HG02840 (cell line): ENCODE measurements around the gene EFCAB14.
"Not testable (repeated sequence)": the region's sequence is repeated elsewhere in the genome, so short reads cannot be mapped to it uniquely, and the experiment has no call there.

Source experiments
- ATAC-seq: cut with Tn5 transposase; IDR thresholded peaks from one replicate; pipeline ENCODE4 v1.9.1; 2021; ENCODE audit warnings: mild to moderate bottlenecking, moderate library complexity, moderate number of reproducible peaks; ENCODE audit not compliant: unreplicated experiment, low FRiP score

The EFCAB14 gene

DNA sequence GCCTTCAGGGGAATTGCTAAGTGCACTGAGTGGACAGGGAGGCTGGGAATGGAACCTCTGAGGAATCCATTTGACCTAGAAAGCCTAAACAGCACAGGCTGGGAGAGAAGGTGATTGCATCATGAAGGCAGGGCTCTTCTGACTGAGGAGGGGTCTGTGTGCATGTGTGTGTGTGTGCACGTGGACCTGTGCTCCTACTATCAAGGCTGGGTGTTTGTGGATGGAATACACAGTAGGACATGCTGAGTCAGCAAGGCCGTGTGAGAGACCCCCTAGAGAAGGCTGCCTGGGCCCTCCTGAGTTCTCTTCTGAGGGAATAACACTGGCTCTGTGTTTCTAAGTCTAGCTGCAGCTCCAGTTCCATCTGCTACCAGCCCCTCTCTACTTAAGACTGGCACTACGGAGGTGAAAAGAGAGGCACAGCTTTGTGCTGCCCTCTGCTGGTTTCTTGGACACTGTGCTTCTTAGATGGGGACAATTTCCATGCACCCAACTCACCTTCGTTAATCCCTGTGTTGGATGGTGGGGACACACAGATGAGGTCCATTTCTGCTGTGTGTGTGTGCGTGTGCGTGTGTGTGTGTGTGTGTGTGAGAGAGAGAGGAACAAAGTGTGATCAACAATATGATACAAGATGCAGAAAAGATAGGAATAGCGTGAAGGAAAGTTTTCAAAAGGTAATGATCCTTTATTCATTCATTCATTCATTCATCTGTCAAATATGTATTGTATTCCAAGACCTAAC, 6.2 kb upstream of the EFCAB14 start:
- ATAC-seq = no peak

DNA sequence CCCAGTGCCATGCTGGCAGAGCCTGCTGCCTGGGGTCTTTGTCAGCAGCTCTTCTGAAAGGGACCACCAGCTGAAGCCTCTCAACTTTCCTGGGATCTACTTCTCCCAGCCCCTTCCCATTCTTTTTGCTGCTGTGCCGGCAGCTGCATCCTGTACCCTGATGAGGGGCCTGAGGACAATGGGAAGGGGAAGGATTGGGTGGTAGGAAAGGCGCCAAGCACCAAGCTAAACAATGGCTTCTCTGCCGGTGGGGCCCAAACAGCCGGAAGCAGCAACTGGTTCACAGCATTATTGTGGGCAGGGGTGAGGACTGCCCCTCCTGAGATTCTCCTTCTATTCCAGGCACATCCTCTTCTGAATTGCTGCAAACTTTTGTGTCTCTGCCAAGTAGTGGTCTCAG, 5.0 kb upstream of the EFCAB14 start:
- ATAC-seq = no peak

DNA sequence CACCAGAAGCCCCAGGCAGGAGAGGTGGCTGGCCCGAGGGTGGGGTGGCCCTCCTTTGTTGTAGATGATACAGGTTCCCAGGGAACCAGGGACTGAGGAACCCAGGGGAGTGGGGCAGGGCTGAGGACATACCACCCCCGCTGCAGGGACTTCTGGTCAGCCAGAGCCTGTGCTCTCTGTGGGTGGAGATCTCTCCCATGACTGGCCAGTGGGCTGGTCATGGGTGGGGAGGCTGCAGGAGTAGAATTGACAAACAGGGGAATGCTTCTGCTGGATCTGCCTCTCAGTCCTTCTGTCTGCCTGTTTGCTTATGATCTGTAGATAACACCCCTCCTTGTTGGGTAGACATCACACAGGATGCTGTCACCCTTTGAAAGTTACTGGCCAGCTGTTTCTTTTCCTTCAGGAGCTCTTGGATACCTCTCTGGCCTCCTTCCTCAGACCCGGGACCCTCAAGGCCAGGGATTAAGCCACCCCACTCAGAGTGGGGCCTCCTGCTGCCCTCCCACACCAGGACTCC, 2.8 kb upstream of the EFCAB14 start:
- no peak for ATAC-seq

- no peak for ATAC-seq
Measured at GRCh38 chr1:46721204-46721603, 2.3 kb upstream of the EFCAB14 start.

- ATAC-seq = not testable (repeated sequence)
Measured at GRCh38 chr1:46720319-46720718, 1.4 kb upstream of the EFCAB14 start.

- no peak for ATAC-seq
Measured at GRCh38 chr1:46719689-46720088, 775 bp upstream of the EFCAB14 start.

GRCh38 chr1:46718340-46718726, 581 bp downstream of the EFCAB14 start:
- ATAC-seq = peak; percentile 17

- no peak for ATAC-seq
Measured at GRCh38 chr1:46717654-46718053, 1.3 kb downstream of the EFCAB14 start.

DNA sequence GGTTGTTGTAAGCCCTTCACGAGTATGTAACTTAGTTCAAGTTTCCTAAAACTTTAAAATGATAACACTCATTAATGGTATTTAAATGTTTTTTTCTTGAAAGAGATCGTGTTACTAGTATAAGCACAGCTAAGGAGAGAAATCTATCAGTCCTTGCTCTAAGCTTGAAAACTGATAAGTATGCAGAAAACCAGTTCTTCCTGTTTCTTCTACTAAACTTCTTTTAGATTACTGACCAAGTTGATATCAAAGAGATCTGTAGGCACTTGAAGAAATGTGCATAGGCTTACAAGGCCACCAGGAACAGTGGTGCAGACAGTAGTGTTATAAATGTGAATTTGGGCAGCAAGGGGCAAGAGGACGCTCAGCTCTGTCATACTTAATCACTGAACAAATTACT, 3.9 kb downstream of the EFCAB14 start:
- no peak for ATAC-seq

- ATAC-seq = no peak
Measured at GRCh38 chr1:46708121-46708520, 10.8 kb downstream of the EFCAB14 start.

DNA sequence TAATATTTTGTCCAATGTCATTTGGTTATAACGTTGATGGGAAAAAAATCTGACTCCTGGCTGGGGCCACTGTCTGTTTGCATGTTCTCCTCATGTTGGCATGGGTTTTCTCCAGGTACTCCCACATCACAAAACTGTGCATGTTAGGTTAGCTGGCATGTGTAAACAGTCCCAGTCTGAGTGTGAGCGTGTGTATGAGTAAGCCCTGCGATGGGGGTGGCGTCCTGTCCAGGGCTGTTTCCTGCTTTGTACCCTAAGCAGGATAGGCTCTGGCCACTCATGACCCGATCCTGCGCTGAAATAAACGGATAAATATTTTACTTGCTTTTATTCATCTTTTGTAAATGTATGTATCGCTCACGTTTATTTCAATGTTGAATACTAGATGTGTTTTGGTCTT, 13.5 kb downstream of the EFCAB14 start:
- no peak for ATAC-seq

GRCh38 chr1:46703927-46704641, 14.8 kb downstream of the EFCAB14 start:
- no peak for ATAC-seq

- ATAC-seq = no peak
Measured at GRCh38 chr1:46699666-46700065, 19.2 kb downstream of the EFCAB14 start.

DNA sequence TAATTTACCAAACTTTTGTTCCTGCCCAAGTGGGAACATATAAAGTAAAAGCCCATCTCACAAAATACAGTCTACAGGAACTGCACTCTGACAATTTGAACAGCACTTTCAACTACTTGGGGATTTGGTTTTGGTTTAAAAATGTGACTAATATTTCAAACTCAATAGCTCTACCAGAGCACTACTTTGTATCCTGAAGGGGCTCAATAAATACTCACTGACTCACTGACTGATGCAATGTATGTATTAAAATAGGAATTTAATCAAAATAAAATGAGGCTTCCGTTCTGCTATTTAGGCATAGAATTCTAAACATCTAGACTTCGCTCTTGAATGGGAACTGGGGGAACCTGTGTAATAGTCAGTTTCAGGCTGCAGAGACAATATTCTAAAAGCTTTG, 21.9 kb downstream of the EFCAB14 start:
- ATAC-seq = no peak

GRCh38 chr1:46694676-46695075, 24.2 kb downstream of the EFCAB14 start:
- ATAC-seq = not testable (repeated sequence)

- no peak for ATAC-seq
Measured at GRCh38 chr1:46692811-46693770, 25.8 kb downstream of the EFCAB14 start.

- no peak for ATAC-seq
Measured at GRCh38 chr1:46691997-46692790, 26.7 kb downstream of the EFCAB14 start.

DNA sequence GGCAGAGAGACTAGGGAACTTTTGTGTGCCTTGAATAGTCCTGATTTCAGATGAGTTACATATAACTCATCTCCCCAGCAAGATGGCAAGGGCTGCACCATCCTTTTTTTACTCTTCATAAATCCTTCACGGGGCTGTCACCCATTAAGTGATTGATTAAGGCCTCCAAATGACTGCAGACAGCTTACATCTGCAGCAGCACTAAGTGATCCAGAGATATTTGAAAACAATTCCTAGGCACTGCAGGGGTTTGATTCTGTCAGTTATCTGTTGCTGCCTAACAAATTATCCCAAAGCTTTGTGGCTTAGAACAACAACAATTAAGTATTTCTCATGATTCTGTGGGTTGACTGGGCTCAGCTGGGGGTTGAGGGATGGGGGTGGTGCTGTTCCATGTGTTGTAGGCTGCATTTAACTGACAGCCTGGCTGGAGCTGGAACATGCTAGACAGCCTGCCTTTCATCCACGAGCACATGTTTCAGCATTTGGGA, 27.9 kb downstream of the EFCAB14 start:
- ATAC-seq = no peak

DNA sequence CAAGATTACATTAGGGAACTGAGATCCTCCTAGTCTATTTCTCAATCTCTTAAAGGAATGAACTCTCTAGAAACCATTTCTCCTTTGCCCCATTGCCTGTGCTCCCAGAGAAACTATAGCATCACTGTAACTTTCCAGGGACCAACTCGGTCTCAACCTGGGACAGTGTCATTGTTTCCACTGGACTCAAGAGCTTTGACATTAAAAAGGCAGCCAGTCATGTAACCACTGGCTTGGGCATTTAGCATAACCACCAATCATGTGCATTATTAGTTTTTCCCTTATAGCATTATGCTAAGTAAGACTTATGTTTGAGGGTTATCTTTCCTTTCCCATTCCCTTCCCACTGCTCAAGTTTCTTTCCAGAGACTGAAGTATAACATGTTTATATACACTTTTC, 29.0 kb downstream of the EFCAB14 start:
- no peak for ATAC-seq

GRCh38 chr1:46689356-46689755, 29.6 kb downstream of the EFCAB14 start:
- ATAC-seq = no peak
